ENCODE data around the gene ATAD5.

The ATAD5 gene

GRCh38 chr17:30854146-30854545, 22.4 kb downstream of the ATAD5 start:
- H3K27me3 ChIP-seq (ENCODE audit: insufficient read depth, insufficient read length), result no peaks in the 10 kb centered on the region
- DNase-seq (ENCODE audit: low read depth, low spot score), result no peak
- TF ChIP-seq SUZ12 (IDR thresholded peaks at IDR 0.05; ENCODE audit: extremely low read depth, insufficient read depth, insufficient read length), result no peak
- TF ChIP-seq ZNF274 (IDR thresholded peaks at IDR 0.05; ENCODE audit: low read depth, low read length), result no peak
- no peak for TF ChIP-seq YY1 (IDR thresholded peaks at IDR 0.05; ENCODE audit: insufficient read depth, insufficient read length)
- no peak overlapping the region for H3K4me3 ChIP-seq (ENCODE audit: insufficient read length, low read depth)
- H3K9ac ChIP-seq (ENCODE audit: insufficient read length, low read depth), result no peak overlapping the region
- H3K36me3 ChIP-seq (ENCODE audit: insufficient read depth, insufficient read length, low read length), result peaks cover 45% of the 10 kb centered on the region
- no peaks in the 10 kb centered on the region for H3K9me3 ChIP-seq (ENCODE audit: insufficient read depth, low read length)
- H3K4me1 ChIP-seq (ENCODE audit: insufficient read depth, insufficient read length), result no peaks in the 10 kb centered on the region

GRCh38 chr17:30858556-30859250, 26.9 kb downstream of the ATAD5 start:
- no peak for DNase-seq (ENCODE audit: low read depth, low spot score)
- Histone ChIP-seq H3K4me3 (ENCODE audit: insufficient read length, low read depth) (no peak overlapping the region), H3K4me1 (ENCODE audit: insufficient read depth, insufficient read length) (no peaks in the 10 kb centered on the region), H3K36me3 (ENCODE audit: insufficient read depth, insufficient read length, low read length) (peaks cover 45% of the 10 kb centered on the region), H3K9me3 (ENCODE audit: insufficient read depth, low read length) (no peaks in the 10 kb centered on the region), H3K9ac (ENCODE audit: insufficient read length, low read depth) (no peak overlapping the region), H3K27me3 (ENCODE audit: insufficient read depth, insufficient read length) (no peaks in the 10 kb centered on the region)
- TF ChIP-seq ZNF274 (IDR thresholded peaks at IDR 0.05; ENCODE audit: low read depth, low read length) (no peak), YY1 (IDR thresholded peaks at IDR 0.05; ENCODE audit: insufficient read depth, insufficient read length) (no peak), SUZ12 (IDR thresholded peaks at IDR 0.05; ENCODE audit: extremely low read depth, insufficient read depth, insufficient read length) (no peak)

GRCh38 chr17:30864636-30865035, 32.9 kb downstream of the ATAD5 start:
- Histone ChIP-seq H3K9me3 (ENCODE audit: insufficient read depth, low read length) (no peaks in the 10 kb centered on the region), H3K4me1 (ENCODE audit: insufficient read depth, insufficient read length) (no peaks in the 10 kb centered on the region), H3K9ac (ENCODE audit: insufficient read length, low read depth) (no peak overlapping the region), H3K4me3 (ENCODE audit: insufficient read length, low read depth) (no peak overlapping the region), H3K36me3 (ENCODE audit: insufficient read depth, insufficient read length, low read length) (peaks cover 51% of the 10 kb centered on the region), H3K27me3 (ENCODE audit: insufficient read depth, insufficient read length) (no peaks in the 10 kb centered on the region)
- DNase-seq (ENCODE audit: low read depth, low spot score), result no peak
- TF ChIP-seq SUZ12 (IDR thresholded peaks at IDR 0.05; ENCODE audit: extremely low read depth, insufficient read depth, insufficient read length) (no peak), YY1 (IDR thresholded peaks at IDR 0.05; ENCODE audit: insufficient read depth, insufficient read length) (no peak), ZNF274 (IDR thresholded peaks at IDR 0.05; ENCODE audit: low read depth, low read length) (no peak)

GRCh38 chr17:30869005-30869404, 37.2 kb downstream of the ATAD5 start:
- no peak for DNase-seq (ENCODE audit: low read depth, low spot score)
- TF ChIP-seq ZNF274 (IDR thresholded peaks at IDR 0.05; ENCODE audit: low read depth, low read length), result no peak
- TF ChIP-seq YY1 (IDR thresholded peaks at IDR 0.05; ENCODE audit: insufficient read depth, insufficient read length), result no peak
- no peak for TF ChIP-seq SUZ12 (IDR thresholded peaks at IDR 0.05; ENCODE audit: extremely low read depth, insufficient read depth, insufficient read length)
- peaks cover 50% of the 10 kb centered on the region for H3K36me3 ChIP-seq (ENCODE audit: insufficient read depth, insufficient read length, low read length)

GRCh38 chr17:30886187-30886586, 54.4 kb downstream of the ATAD5 start:
- DNase-seq (ENCODE audit: low read depth, low spot score), result no peak
- no peaks in the 10 kb centered on the region for H3K27me3 ChIP-seq (ENCODE audit: insufficient read depth, insufficient read length)
- H3K4me3 ChIP-seq (ENCODE audit: insufficient read length, low read depth), result no peak overlapping the region
- no peak for TF ChIP-seq SUZ12 (IDR thresholded peaks at IDR 0.05; ENCODE audit: extremely low read depth, insufficient read depth, insufficient read length)
- no peak for TF ChIP-seq YY1 (IDR thresholded peaks at IDR 0.05; ENCODE audit: insufficient read depth, insufficient read length)
- no peak for TF ChIP-seq ZNF274 (IDR thresholded peaks at IDR 0.05; ENCODE audit: low read depth, low read length)
- H3K36me3 ChIP-seq (ENCODE audit: insufficient read depth, insufficient read length, low read length), result peaks cover 20% of the 10 kb centered on the region
- no peak overlapping the region for H3K9ac ChIP-seq (ENCODE audit: insufficient read length, low read depth)
- H3K4me1 ChIP-seq (ENCODE audit: insufficient read depth, insufficient read length), result no peaks in the 10 kb centered on the region
- no peaks in the 10 kb centered on the region for H3K9me3 ChIP-seq (ENCODE audit: insufficient read depth, low read length)

More at GRCh38 chr17:30869005-30869404, 37.2 kb downstream of the ATAD5 start:
- no peaks in the 10 kb centered on the region for H3K4me1 ChIP-seq (ENCODE audit: insufficient read depth, insufficient read length)
- no peaks in the 10 kb centered on the region for H3K9me3 ChIP-seq (ENCODE audit: insufficient read depth, low read length)
- no peaks in the 10 kb centered on the region for H3K27me3 ChIP-seq (ENCODE audit: insufficient read depth, insufficient read length)
- H3K9ac ChIP-seq (ENCODE audit: insufficient read length, low read depth), result no peak overlapping the region
- no peak overlapping the region for H3K4me3 ChIP-seq (ENCODE audit: insufficient read length, low read depth)

GRCh38 chr17:30894236-30894635, 62.5 kb downstream of the ATAD5 start:
- TF ChIP-seq YY1 (IDR thresholded peaks at IDR 0.05; ENCODE audit: insufficient read depth, insufficient read length) (no peak), ZNF274 (IDR thresholded peaks at IDR 0.05; ENCODE audit: low read depth, low read length) (no peak), SUZ12 (IDR thresholded peaks at IDR 0.05; ENCODE audit: extremely low read depth, insufficient read depth, insufficient read length) (no peak)
- DNase-seq (ENCODE audit: low read depth, low spot score), result no peak
- H3K9me3 ChIP-seq (ENCODE audit: insufficient read depth, low read length), result no peaks in the 10 kb centered on the region
- peaks cover 59% of the 10 kb centered on the region for H3K36me3 ChIP-seq (ENCODE audit: insufficient read depth, insufficient read length, low read length)
- no peak overlapping the region for H3K4me3 ChIP-seq (ENCODE audit: insufficient read length, low read depth)
- H3K9ac ChIP-seq (ENCODE audit: insufficient read length, low read depth), result no peak overlapping the region
- no peaks in the 10 kb centered on the region for H3K27me3 ChIP-seq (ENCODE audit: insufficient read depth, insufficient read length)
- no peaks in the 10 kb centered on the region for H3K4me1 ChIP-seq (ENCODE audit: insufficient read depth, insufficient read length)

- Histone ChIP-seq H3K4me3 (ENCODE audit: insufficient read length, low read depth) (no peak overlapping the region), H3K27me3 (ENCODE audit: insufficient read depth, insufficient read length) (no peaks in the 10 kb centered on the region), H3K9ac (ENCODE audit: insufficient read length, low read depth) (no peak overlapping the region), H3K4me1 (ENCODE audit: insufficient read depth, insufficient read length) (no peaks in the 10 kb centered on the region), H3K9me3 (ENCODE audit: insufficient read depth, low read length) (no peaks in the 10 kb centered on the region), H3K36me3 (ENCODE audit: insufficient read depth, insufficient read length, low read length) (peaks cover 68% of the 10 kb centered on the region)
- no peak for DNase-seq (ENCODE audit: low read depth, low spot score)
- no peak for TF ChIP-seq ZNF274 (IDR thresholded peaks at IDR 0.05; ENCODE audit: low read depth, low read length)
- no peak for TF ChIP-seq YY1 (IDR thresholded peaks at IDR 0.05; ENCODE audit: insufficient read depth, insufficient read length)
- no peak for TF ChIP-seq SUZ12 (IDR thresholded peaks at IDR 0.05; ENCODE audit: extremely low read depth, insufficient read depth, insufficient read length)
Observed at GRCh38 chr17:30897311-30897710, 65.5 kb downstream of the ATAD5 start.

All from NT2/D1 (cell line).